Peyer's patch (tissue), 4 donors: ENCODE data around the gene KLHL25. TPM values are rescaled to one million over a fixed set of nuclear protein-coding genes. Genes with fewer than 3 reads are reported as not detected.

ENCODE experiments used
- DNase-seq, 3 donors: peaks; one replicate each; pipeline ENCODE4 v3.0.0-alpha.2; 2017 to 2019
- H3K27ac ChIP-seq, 4 donors: fragments of 200-600 bp; sonication (generic); one replicate each; pipeline ENCODE4 v1.5.1; 2016 to 2019
- H3K27me3 ChIP-seq, 2 donors: fragments of 200-600 bp; sonication (generic); one replicate each; pipeline ENCODE4 v1.5.1; 2019
- H3K36me3 ChIP-seq, 3 donors: fragments of 200-600 bp; sonication (generic); one replicate each; pipeline ENCODE4 v1.5.1; 2016 to 2019
- H3K4me1 ChIP-seq, 4 donors: fragments of 200-600 bp; sonication (generic); one replicate each; pipeline ENCODE4 v1.5.1; 2016 to 2019
- H3K4me3 ChIP-seq, 4 donors: fragments of 200-600 bp; sonication (generic); 1 replicate in 3 of 4; 2 replicates in 1 of 4; pipeline ENCODE4 v1.5.1; 2016 to 2019; ENCODE audit warnings: mild to moderate bottlenecking in 1 of 4
- H3K9me3 ChIP-seq, 4 donors: fragments of 200-600 bp; sonication (generic); one replicate each; pipeline ENCODE4 v1.5.1; 2016 to 2019; ENCODE audit warnings: mild to moderate bottlenecking in 1 of 4
- CTCF ChIP-seq, 6 experiments: fragments of 450-650 bp in 4 of 6; fragments of 200-600 bp in 2 of 6; sonication (generic) in 1 of 6; IDR thresholded peaks; one replicate each; pipeline ENCODE4 v1.5.1; 2017 to 2019; ENCODE audit warnings: antibody characterized with exemption in 6 of 6, mild to moderate bottlenecking in 3 of 6, moderate library complexity in 1 of 6
- POLR2A ChIP-seq, 2 donors: fragments of 450-650 bp; IDR thresholded peaks; one replicate each; pipeline ENCODE4 v1.5.1; 2017; ENCODE audit warnings: antibody characterized with exemption in 2 of 2, mild to moderate bottlenecking in 2 of 2, moderate library complexity in 2 of 2
- total RNA-seq, 4 donors: library from RNA; depleted of rRNA; stranded (reverse); fragments of >200 nt; gene quantifications; one replicate each; pipeline ENCODE4 v1.1.0, GENCODE V29; 2016

The KLHL25 gene
- total RNA-seq, 4 donors from 2014 or later: 9.9 to 23.6 (median 17.2) TPM

DNA sequence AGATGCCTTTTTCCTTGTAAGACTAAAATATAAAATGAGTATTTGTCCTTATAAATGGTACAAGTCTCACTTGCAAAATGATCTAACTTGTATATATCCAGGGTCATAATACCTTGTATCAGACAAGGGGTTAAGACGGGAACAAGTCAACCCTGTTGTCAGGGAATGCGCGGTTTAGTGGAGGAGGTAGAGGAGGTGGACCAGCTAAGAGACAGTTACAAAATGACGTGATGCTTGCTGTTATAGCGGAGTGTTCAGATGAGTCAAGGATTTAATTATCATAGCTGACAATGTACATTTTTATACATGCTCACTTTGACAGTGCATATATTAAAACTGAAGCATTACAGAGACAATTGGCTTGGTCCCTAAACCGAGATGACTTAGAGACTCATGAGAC is 26.8 kb upstream of the KLHL25 start:
- no peak overlapping the region for H3K4me3 ChIP-seq
- H3K36me3 ChIP-seq: no peaks in the 10 kb centered on the region
- no peak overlapping the region for H3K27ac ChIP-seq
- TF ChIP-seq CTCF (IDR thresholded peaks at IDR 0.05) (no peak), POLR2A (IDR thresholded peaks at IDR 0.05) (no peak)
- no peaks in the 10 kb centered on the region for H3K27me3 ChIP-seq
- no peak for DNase-seq
- H3K4me1 ChIP-seq: peaks cover 0 to 8% (median 0%) of the 10 kb centered on the region in 4 donors
- no peaks in the 10 kb centered on the region for H3K9me3 ChIP-seq

DNA sequence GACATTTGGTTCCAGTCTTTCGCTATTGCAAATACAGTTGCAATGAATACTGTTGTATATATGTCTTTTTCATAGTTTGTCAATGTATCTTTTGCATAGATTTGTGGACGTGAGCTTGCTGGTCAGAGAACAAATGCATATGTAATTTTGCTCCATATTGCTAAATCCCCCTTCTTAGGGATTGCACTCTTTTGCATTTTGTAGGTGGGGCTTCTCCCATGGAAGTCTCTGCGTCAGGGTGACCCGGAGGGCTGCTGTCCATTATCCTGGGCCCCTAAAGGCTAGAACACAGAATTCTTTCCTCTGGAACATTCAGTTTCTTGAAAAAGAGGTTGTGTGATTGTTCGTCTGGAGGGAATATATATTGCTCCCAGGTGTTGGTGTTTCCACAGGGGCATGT is 25.2 kb upstream of the KLHL25 start:
- Histone ChIP-seq H3K4me3 (no peak overlapping the region), H3K4me1 (peaks cover 0 to 2% (median 0%) of the 10 kb centered on the region in 4 donors), H3K27ac (no peak overlapping the region), H3K9me3 (no peaks in the 10 kb centered on the region), H3K36me3 (no peaks in the 10 kb centered on the region), H3K27me3 (no peaks in the 10 kb centered on the region)
- DNase-seq: no peak
- TF ChIP-seq CTCF (IDR thresholded peaks at IDR 0.05): no peak
- no peak for TF ChIP-seq POLR2A (IDR thresholded peaks at IDR 0.05)

- H3K4me3 ChIP-seq: no peak overlapping the region
- no peaks in the 10 kb centered on the region for H3K4me1 ChIP-seq
- H3K27me3 ChIP-seq: no peaks in the 10 kb centered on the region
- H3K27ac ChIP-seq: no peak overlapping the region
- TF ChIP-seq CTCF (IDR thresholded peaks at IDR 0.05) (no peak), POLR2A (IDR thresholded peaks at IDR 0.05) (no peak)
- DNase-seq: no peak
- no peaks in the 10 kb centered on the region for H3K36me3 ChIP-seq
- no peaks in the 10 kb centered on the region for H3K9me3 ChIP-seq
These were observed 18.5 kb upstream of the KLHL25 start for GRCh38 chr15:85813234-85813633.

DNA sequence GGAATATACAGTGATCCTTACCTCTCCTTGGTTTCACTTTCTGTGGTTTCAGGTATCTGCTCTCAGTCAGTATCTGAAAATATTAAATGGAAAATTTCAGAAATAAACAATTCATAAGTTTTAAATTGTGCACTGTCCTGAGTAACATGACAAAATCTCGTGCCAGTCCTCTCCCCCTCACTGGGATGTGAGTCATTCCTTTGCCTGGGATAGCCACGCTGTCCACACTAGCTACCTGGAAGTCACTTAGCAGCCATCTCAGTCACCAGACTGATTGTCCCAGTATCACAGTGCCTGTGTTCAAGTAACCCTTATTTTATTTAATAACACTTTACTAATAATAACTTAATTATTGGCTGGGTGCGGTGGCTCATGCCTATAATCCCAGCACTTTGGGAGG is 15.3 kb upstream of the KLHL25 start:
- no peaks in the 10 kb centered on the region for H3K4me1 ChIP-seq

DNA sequence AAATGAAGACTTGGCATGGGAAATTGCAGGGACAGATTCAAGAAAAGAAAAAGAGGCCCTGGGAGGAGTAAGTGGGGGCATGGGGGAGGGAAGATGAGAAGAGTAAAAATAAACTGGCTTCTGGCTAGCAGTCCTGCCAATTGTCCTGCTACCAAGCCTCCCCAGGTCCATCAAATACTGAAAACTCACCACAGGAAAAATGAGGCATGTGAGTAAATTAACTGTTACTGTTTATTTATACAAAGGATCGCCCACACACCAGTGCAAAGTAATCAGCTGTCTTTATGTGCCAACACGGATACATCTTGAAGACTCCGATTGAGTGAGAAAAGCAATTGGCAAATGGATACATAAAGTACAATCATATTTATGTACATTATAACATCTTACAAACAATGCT is 10.7 kb upstream of the KLHL25 start:
- DNase-seq: no peak
- Histone ChIP-seq H3K4me1 (peaks cover 0 to 5% (median 0%) of the 10 kb centered on the region in 4 donors), H3K4me3 (no peak overlapping the region)

More for the DNA sequence above, 15.3 kb upstream of the KLHL25 start:
- TF ChIP-seq CTCF (IDR thresholded peaks at IDR 0.05) (no peak), POLR2A (IDR thresholded peaks at IDR 0.05) (no peak)
- no peak overlapping the region for H3K27ac ChIP-seq
- H3K9me3 ChIP-seq: no peaks in the 10 kb centered on the region
- no peak overlapping the region for H3K4me3 ChIP-seq
- H3K27me3 ChIP-seq: no peaks in the 10 kb centered on the region
- peak in 1 of 3 donors; percentile 37 for DNase-seq
- H3K36me3 ChIP-seq: no peaks in the 10 kb centered on the region

More for the DNA sequence above, 10.7 kb upstream of the KLHL25 start:
- Histone ChIP-seq H3K9me3 (no peaks in the 10 kb centered on the region), H3K36me3 (no peaks in the 10 kb centered on the region), H3K27ac (no peak overlapping the region), H3K27me3 (no peaks in the 10 kb centered on the region)
- TF ChIP-seq POLR2A (IDR thresholded peaks at IDR 0.05) (no peak), CTCF (IDR thresholded peaks at IDR 0.05) (no peak)
